Renal cortex interstitium (tissue), 11 donors: ENCODE results near the gene CD69. TPM values are rescaled to one million over a fixed set of nuclear protein-coding genes. Genes with fewer than 3 reads are reported as not detected.

Source experiments
- DNase-seq, 11 donors: peaks; one replicate each; pipeline ENCODE4 v3.0.0-alpha.2; 2013; ENCODE audit warnings: low read depth in 9 of 11, low spot score in 4 of 11; ENCODE audit errors: extremely low read depth in 1 of 11
- polyA plus RNA-seq, 3 donors: library from polyadenylated mRNA; unstranded; fragments of 120-200 nt; gene quantifications; one replicate each; pipeline ENCODE4 v1.2.1, GENCODE V29; 2013; ENCODE audit not compliant: insufficient read length in 3 of 3

Gene CD69
- polyA plus RNA-seq, 3 donors, result 1.3 to 5.2 (median 3.4) TPM

DNA sequence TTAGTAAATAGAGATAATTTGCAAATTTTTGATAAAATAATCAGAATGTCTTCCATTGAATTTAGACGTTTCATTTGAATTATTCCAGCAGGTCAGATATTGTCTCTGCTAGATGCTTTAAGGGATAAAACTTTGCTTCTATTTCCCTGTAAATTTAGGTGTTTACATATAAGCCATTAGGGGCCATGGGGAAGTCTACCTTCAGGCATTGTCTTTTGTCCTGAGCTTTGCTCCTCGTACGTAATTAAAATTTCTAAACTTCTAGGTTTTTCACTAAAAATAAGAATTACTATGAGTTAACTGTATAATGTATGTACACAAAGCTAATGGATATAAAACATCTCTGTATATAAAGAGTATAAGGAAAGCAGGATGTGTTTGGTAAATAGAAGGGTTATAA is 24.1 kb upstream of the CD69 start:
- DNase-seq, result no peak

DNA sequence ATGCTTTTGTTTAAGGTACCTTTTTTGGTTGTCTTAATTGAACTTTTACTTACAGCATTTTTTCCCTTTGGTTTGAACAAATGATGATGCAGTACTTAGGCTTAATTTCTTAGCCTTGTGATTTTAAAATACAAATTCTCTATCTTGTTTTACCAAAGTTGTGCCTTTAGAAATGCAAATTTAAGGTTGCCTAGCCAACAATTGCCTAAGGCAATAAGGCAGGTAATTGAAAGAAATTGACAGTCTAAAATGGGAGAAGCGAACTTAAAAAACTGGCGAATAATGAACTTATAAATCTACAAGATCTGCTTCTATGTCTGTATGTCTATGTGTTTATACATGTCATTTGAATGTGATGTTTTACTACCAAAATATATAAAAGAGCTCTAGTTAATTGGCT is 23.6 kb upstream of the CD69 start:
- no peak for DNase-seq

DNA sequence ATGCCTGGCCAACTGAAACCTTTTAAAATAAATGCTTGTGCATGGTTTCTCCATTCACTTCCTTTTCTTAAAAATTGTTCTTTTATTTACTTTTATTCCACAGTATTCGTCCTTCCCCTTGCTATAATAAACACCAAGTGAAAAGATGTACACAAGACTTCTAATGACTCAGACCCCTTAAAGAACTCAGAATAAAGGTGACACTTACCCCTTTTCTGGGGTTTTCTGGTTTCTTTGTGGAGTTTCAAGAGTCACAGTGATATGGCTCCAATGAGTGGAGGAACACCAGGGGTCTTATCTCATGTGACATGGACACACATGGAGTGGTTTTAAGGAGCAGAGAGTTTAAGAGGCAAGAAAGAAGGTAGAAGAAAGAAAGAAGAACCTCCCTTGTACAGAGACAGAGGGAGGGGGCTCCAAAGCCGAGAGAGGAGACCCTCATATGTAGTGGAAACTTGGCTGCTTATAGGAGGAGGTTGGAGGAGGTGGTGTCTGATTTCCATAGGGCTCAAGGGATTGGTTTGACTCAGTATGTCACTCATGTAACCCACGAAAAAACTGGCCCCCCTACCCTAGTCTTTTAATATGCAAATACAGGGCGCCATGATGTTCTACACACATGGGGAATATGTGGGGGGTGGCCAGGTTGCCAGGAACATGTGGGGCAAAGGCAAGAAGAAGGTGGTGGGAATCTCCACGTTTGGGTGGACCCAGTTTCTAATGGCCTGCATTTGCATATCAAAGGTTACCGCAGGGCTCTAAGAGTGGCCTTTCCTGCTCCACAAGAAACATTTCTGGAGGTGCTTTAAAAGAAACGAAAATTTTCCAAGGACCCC is 22.1 kb upstream of the CD69 start:
- DNase-seq, result no peak

DNA sequence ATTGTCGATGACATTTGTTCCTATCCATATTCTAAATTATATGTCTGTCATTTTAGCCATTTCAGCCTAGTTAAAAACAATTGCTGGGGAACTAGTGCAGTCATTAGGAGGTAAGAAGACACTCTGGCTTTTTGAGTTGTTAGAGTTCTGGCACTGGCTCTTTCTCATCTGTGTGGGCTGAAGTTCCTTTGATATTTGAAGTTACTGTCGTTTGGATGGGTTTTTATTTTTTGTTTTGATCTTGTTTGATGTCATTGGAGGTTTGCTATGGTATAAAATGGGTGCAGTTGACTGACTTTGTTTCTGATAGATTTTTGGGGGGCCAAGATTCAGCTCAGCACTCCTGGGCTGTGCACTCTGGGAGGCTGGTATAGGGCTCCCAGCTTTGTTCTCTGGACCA is 20.7 kb upstream of the CD69 start:
- no peak for DNase-seq

DNA sequence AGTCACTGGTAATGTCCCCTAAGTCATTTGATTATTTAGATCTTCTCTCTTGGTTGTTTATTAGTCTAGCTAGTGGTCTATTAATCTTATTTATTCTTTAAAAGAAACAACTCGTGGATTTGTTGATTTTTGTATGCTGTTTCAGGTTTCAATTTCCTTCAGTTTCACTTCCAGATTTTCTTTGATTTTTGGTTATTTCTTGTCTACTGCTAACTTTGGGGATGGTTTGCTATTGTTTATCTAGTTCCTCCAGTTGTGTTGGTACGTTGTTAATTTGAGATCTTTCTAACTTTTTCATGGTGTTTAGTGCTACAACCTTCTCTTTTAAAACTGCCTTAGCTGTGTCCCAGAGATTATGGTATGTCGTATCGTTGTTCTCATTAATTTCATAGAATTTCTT is 18.5 kb upstream of the CD69 start:
- no peak for DNase-seq

DNA sequence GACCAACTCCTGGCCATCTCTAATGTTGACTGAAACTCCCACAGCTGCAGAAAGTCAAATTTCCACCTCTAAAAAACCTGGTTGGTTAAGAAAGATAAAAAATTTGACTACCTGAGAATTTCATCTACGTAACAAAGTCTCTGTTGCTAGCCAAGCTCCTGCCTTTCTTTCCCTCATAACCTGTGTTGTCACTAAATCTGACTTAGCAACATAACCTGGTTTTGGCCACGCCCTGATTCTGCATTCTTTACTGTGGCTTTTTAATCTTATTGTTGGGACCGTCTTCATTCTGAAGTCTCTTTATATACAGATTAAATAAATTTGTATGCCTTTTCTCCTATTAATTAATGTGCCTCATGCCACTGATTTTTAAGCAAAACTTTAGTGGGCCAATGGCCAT is 16.1 kb upstream of the CD69 start:
- no peak for DNase-seq

DNA sequence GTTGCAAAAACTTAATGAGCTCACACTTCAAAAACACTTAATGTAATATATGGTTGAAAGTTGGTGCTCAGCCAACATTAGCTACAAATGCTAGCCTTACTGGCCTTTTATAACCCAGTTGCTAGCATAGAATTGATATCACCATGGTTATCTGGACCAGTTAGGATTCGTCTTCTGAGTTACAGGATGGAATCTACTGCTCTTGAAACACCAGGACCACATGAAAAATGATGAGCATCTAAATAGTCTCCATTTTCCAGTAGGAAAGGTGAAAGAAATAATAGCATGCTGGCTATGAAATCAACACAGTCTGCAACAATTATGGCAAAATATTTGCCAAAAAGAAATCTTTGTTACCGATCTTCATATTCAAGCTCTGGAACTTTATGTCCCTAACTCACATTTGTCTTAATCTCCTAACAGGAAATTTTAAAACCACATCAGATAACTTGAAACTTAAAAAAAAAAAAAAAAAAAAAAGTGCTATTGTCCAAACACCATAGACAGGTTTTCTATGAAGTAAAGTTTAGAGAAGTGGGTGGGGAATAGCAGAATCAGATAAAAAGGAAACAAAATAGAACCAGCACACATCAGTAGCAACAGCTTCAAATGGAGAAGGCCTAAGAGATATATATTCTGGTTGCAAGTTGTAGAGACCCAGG is 12.6 kb upstream of the CD69 start:
- DNase-seq, result no peak

DNA sequence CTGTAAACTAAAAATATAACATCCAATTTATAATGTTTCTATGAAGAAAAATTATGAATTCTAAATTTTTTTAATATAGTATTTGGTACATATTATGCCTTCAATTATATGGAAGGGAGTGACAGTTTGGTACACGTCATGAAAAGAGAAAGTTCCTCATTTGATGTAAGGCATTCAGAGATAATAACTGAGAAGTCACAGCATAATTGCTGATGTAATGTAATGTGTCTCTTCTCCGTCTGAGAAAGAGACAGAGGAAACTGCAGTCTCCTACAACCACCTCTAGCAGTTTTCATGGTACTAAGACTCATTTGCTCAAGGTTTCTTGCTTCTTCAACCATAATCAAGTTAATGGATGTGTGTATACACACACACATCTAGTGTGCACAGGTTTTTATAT is 2.3 kb upstream of the CD69 start:
- DNase-seq, result no peak

DNA sequence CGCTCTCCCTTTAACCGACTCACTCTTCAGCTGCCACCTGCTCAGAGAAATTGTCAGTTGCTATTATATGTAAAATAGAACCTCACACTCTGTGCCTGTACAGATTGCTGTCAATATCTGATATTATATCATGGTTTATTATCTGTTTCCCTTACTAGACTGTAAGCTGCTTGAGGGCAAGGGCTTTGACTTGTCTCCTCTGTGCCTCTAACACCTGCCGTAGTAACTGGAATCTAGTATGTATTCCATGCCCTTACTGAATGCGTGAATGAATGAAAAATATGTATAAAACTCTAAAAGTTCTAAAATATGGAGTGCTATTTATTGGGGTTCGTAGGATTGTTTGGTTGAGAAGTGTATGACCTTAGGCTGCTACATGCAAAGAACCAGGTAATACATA is 1.7 kb upstream of the CD69 start:
- no peak for DNase-seq

DNA sequence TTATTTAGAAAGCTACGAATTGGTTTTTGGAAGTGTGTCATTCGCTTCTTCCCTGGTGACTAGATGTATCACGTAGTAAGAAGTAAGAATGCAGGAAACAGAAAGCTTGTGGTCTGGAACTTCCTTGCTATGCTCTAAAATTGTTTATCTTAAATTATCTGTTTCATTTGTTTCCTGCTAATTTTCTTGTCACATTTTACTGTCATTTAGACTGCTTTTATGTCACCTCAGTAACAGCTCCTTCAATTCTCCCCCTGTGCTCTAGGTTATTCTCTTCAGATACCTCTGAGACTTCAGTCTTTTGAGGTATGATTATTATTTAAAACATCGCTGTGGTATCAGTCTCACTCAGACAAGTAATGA is 699 bp upstream of the CD69 start:
- no peak for DNase-seq

DNA sequence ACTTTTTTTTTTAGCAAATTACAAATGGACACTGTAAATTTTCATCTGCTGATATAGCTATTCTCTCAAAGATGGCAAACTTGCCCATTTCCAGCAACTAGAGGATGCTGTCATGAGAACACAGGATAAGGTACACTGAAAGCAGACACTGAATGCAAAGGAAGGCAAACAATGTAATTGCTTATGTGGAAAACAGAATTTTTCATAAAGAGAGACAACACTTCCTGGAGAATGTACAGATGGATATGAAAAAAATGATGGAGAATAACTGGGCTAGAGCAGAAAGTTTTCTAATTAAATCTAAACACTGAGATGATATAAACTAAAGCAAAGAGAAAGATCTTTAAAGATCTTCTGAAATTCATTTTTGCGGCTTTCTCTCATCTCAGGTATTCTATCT is 581 bp downstream of the CD69 start:
- DNase-seq, result no peak

DNA sequence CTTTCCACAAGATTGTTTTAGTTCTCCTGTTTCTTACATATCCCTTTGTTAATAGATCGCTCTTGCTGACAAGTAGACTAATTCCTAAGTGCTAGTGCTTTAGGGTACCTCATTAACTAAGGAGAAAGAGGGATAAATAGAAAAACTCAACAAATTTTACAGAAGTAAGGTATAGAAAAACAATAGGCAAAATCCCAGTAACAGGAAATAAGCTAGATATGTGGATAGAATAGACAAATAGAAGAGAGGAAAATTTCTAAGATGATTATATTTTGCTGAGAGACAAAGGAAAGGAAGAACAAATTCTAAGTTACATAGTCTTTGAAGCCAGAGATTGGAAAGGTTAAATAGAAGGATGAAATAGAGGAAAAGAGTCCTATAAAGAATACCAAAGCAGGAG is 1.0 kb downstream of the CD69 start:
- DNase-seq, result no peak

DNA sequence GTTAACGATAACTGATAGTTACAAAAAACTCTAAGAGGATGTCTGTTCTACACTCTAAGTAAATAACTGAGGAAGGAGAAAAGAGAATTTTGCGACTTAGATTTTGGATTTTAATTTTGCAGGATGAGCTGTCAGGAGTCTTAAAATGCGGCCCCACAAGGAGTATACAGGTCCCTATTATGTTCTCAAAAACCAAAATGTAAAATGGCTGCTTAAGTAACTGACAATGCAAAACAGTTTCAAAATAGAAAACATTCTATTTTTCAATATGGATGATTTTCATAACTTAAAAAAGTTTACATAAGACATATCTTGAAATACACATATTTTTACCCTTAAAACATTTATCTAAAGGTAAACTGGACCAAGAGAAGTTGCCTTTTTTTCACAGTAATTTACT is 2.6 kb downstream of the CD69 start:
- no peak for DNase-seq

DNA sequence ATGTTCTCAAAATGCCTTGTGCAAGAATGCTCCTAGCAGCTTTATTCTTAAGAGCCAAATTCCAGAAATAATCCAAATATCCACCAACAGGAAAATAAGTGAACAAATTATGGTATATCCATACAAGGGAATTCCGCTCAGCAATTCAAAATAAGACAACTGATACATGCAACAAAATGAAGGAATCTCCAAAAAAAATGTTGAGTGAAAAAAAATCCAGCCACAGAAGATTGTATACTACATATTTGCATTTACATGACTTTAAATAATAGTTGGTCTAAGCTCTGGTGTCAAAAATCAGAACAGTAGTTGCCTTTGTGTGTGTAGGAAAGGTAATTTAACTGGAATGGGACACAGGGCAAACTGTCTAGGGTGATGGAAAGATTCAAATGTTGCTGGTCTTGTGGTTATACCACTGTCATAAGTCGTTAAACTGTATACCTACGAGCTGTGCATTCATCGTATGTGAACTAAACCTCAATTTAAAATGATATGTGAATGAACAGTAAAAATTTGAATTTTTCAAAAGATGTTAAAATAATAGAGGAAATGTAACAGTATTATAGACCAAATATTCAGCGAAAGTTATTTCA is 3.2 kb downstream of the CD69 start:
- DNase-seq, result no peak

DNA sequence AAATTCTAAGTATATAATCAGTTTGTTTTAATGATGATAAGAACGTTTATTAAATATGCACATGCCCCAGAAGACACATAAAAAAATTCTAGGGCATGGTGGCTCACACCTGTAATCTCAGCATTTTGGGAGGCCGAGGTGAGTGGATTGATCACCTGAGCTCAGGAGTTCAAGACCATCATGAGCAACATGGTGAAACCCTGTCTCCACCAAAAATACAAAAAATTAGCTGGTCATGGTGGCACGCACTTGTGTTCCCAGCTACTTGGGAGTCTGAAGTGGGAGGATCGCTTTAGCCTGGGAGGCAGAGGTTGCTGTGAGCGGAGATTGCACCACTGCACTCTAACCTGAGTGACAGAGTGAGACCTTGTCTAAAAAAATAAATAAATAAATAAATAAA is 4.0 kb downstream of the CD69 start:
- no peak for DNase-seq

DNA sequence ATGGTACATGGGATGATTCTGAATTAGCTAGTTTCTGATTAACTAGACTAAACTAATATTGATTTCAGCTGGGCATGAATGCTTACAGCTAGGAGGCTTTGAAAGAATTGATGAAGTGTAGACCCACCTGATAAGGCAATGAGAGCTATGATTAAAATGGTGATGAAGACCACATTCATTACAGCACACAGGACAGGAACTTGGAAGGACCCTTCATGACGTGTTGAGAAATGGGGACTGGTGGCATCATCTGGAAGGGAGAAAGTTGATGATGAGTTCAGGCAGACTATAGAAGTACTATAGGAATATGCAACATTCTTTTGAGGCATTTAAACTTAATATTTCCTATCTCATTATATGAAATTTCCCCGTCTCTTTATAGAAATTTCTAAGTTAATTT is 4.5 kb downstream of the CD69 start:
- no peak for DNase-seq

DNA sequence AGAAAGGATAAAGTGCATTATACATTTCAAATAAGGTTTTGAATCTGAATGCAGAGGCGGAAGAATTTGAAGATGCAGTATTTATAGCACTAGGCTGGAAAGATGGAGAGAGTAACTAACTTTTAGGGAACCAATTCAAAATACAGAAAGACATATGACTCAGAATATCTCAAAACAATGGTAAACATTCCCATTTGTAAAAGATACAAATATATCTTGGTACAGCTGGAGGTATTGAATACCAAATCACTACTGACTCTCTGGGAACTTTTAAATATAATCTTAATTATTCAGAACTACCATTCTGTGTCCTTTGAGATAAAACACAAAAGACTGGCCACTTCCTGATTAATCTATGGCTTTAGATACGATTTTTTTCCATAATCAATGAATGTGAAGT is 5.1 kb downstream of the CD69 start:
- DNase-seq, result no peak

DNA sequence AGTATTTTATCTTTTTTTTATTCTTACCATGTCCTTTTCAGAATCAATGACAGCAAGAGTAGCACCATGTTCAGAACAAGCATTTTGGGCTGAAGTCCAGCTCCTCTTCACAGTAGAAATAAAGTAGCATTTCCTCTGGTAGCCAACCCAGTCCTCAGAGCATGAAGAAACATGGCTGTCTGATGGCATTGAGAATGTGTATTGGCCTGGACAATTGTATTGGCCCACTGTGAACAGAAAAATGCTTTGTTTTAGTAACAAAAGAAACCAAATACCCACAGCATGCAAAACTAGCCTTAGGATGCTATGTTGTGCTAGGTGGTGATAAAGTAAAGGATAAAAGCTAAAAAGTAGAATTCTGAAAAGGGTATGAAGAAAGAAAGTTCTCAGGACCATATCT is 5.7 kb downstream of the CD69 start:
- no peak for DNase-seq

DNA sequence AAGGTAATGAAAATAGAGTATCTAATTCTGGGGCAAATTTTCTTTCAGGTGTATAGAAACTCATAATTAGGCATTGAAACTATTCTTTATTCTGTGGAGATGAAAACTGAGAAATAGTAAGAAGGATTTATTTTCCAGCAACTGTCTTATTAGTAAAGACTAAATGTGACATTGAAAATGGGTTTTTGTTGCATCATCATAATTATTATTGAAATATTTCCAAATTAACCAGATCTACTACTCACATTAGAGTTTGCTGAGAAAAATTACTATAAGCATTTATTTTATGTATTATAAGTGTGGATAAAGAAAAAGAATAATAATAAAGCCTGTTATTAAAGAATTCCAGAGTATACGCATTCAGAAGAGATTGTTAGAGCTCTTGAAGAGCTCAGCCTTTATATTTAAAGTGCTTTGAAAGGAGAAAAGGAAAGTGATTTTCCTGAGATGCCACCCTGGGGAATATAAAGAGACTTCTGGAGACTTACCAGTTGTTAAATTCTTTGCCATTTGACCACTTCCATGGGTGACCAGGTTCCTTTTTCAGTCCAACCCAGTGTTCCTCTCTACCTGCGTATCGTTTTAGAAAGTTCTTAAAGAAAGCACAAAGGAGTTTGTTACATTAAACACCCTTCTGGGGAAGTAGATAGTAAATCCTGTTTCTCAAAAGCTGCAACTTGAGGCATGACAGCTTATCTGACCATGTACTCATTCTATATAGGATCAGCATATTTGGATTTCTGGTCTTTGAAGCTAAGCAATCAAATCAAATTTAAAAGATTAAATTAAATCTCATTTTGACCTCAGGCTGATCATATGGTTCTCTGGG is 6.4 kb downstream of the CD69 start:
- DNase-seq, result no peak

DNA sequence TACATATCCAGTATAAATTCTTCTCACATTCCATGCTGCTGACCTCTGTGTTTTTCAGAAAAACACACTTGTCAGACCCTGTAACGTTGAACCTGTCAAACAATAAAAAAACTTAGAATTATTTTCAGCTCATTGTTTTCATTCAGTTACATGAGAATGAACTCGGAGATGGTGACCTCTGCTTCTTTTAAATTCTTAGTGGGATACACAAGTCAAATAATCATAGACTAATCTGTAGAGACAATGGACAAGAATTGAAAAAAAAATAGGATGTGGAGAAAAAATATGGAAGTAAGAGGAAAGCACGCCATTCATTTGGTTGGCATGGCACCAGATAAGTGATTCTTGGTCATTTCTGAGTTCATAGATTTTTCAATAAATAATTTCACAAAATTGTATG is 7.2 kb downstream of the CD69 start:
- DNase-seq, result no peak
